IMR-90 (cell line): ENCODE data around the gene MAP7. TPM values are rescaled to one million over a fixed set of nuclear protein-coding genes. Genes with fewer than 3 reads are reported as not detected.

Experiments used
- ATAC-seq: fragments of 200-7000 bp; cut with Tn5 transposase; 2 replicates; pipeline ENCODE4 v1.9.1; 2020; ENCODE audit warnings: low read depth, mild to moderate bottlenecking, moderate library complexity
- BruUV-seq: library from RNA; stranded (reverse); fragments of 400-500 nt; replicated peaks from 2 replicates; lab custom pipeline; 2021; lab: Mats Ljungman, UMichigan
- CTCF ChIA-PET: fragments of 300-600 bp; formaldehyde crosslinking; extraction: SDS; loops from one replicate; lab custom pipeline; 2021; ENCODE audit warnings: antibody characterized with exemption; lab: Yijun Ruan, JAX
- POLR2A ChIA-PET: fragments of 300-600 bp; sonication (Branson Sonifier 250); formaldehyde crosslinking; loops from one replicate; lab custom pipeline; 2022; ENCODE audit warnings: antibody characterized with exemption; ENCODE audit not compliant: unreplicated experiment; lab: Charles Lee
- DNase-seq: peaks from one replicate; pipeline ENCODE4 v3.0.0; 2013
- H2AFZ ChIP-seq: replicated peaks from 2 replicates; pipeline ENCODE3; 2013; ENCODE audit warnings: low read length, mild to moderate bottlenecking; ENCODE audit not compliant: poor library complexity
- H2AK5ac ChIP-seq: 2 replicates; pipeline ENCODE4 v1.6.1; 2013; ENCODE audit warnings: low read depth, low read length, inconsistent platforms
- H2AK9ac ChIP-seq: replicated peaks from 2 replicates; pipeline ENCODE3; 2013; ENCODE audit warnings: mild to moderate bottlenecking, low read depth, low read length, moderate library complexity; ENCODE audit not compliant: poor library complexity
- H2BK120ac ChIP-seq: 2 replicates; pipeline ENCODE4 v1.6.1; 2013; ENCODE audit warnings: low read depth, low read length, inconsistent platforms
- H2BK15ac ChIP-seq: 3 replicates; pipeline ENCODE4 v1.6.1; 2013; ENCODE audit warnings: low read depth, low read length, inconsistent platforms
- H2BK20ac ChIP-seq: 2 replicates; pipeline ENCODE4 v1.6.1; 2013; ENCODE audit warnings: low read depth, mild to moderate bottlenecking, inconsistent platforms, low read length, moderate library complexity
- H2BK5ac ChIP-seq: 2 replicates; pipeline ENCODE4 v1.6.1; 2013; ENCODE audit warnings: mild to moderate bottlenecking, low read depth, low read length, inconsistent platforms; ENCODE audit not compliant: poor library complexity, severe bottlenecking
- H3K14ac ChIP-seq: replicated peaks from 2 replicates; pipeline ENCODE4 v1.6.1; 2013; ENCODE audit warnings: low read depth, low read length, inconsistent platforms
- H3K18ac ChIP-seq: 2 replicates; pipeline ENCODE4 v1.6.1; 2013; ENCODE audit warnings: low read depth, low read length, control low read depth
- H3K23ac ChIP-seq: 2 replicates; pipeline ENCODE4 v1.6.1; 2013; ENCODE audit warnings: low read depth, low read length, inconsistent platforms
- H3K27ac ChIP-seq: 2 replicates; pipeline ENCODE4 v1.5.1; 2013; ENCODE audit warnings: mild to moderate bottlenecking, control low read depth, low read length; ENCODE audit not compliant: insufficient read depth
- H3K27me3 ChIP-seq: 2 replicates; pipeline ENCODE4 v1.6.1; 2013; ENCODE audit warnings: low read length; ENCODE audit not compliant: control insufficient read depth, insufficient read depth
- H3K36me3 ChIP-seq: 2 replicates; pipeline ENCODE4 v1.6.1; 2013; ENCODE audit warnings: low read length, mixed read lengths; ENCODE audit not compliant: control insufficient read depth, insufficient read depth
- H3K4ac ChIP-seq: 2 replicates; pipeline ENCODE4 v1.6.1; 2013; ENCODE audit warnings: low read depth, low read length, inconsistent platforms
- H3K4me1 ChIP-seq: 2 replicates; pipeline ENCODE4 v1.6.1; 2013; ENCODE audit warnings: low read length, mixed read lengths; ENCODE audit not compliant: control insufficient read depth, insufficient read depth
- H3K4me2 ChIP-seq: 2 replicates; pipeline ENCODE4 v1.6.1; 2013; ENCODE audit warnings: low read depth, mild to moderate bottlenecking, control low read depth, low read length, moderate library complexity
- H3K4me3 ChIP-seq: 2 replicates; pipeline ENCODE4 v1.5.1; 2013; ENCODE audit warnings: low read depth, mild to moderate bottlenecking, control low read depth, low read length, moderate library complexity; ENCODE audit not compliant: insufficient read depth
- H3K56ac ChIP-seq: 2 replicates; pipeline ENCODE4 v1.6.1; 2013; ENCODE audit warnings: low read length, inconsistent platforms; ENCODE audit not compliant: insufficient read depth; ENCODE audit errors: extremely low read depth
- H3K79me1 ChIP-seq, 2 experiments: 2 replicates each; pipeline ENCODE4 v1.6.1; 2013; ENCODE audit warnings: low read length in 2 of 2, inconsistent platforms in 1 of 2, low read depth in 1 of 2
- H3K9ac ChIP-seq: 2 replicates; pipeline ENCODE4 v1.6.1; 2013; ENCODE audit warnings: low read depth, low read length, control low read depth
- H3K9me1 ChIP-seq: 2 replicates; pipeline ENCODE4 v1.6.1; 2013; ENCODE audit warnings: low read length, inconsistent platforms; ENCODE audit not compliant: insufficient read depth
- H3K9me3 ChIP-seq: 2 replicates; pipeline ENCODE4 v1.6.1; 2013; ENCODE audit warnings: low read length; ENCODE audit not compliant: control insufficient read depth, insufficient read depth
- H4K20me1 ChIP-seq: 2 replicates; pipeline ENCODE4 v1.6.1; 2013; ENCODE audit warnings: low read length, inconsistent platforms; ENCODE audit not compliant: insufficient read depth
- H4K5ac ChIP-seq: 2 replicates; pipeline ENCODE4 v1.6.1; 2013; ENCODE audit warnings: mild to moderate bottlenecking, low read depth, low read length, control low read depth
- H4K8ac ChIP-seq, 2 experiments: 2 replicates each; pipeline ENCODE4 v1.6.1; 2013; ENCODE audit warnings: low read depth in 2 of 2, low read length in 2 of 2, control low read depth in 1 of 2, inconsistent platforms in 1 of 2
- H4K91ac ChIP-seq: 2 replicates; pipeline ENCODE4 v1.6.1; 2013; ENCODE audit warnings: low read depth, low read length, inconsistent platforms; ENCODE audit not compliant: insufficient read depth
- MXI1 ChIP-seq: IDR thresholded peaks from 2 replicates; pipeline ENCODE4 v1.6.1; 2012; ENCODE audit warnings: low read depth, mild to moderate bottlenecking, low read length, moderate library complexity, borderline replicate concordance
- RFX5 ChIP-seq: IDR thresholded peaks from 2 replicates; pipeline ENCODE4 v1.8.0; 2012; ENCODE audit warnings: low read depth, mild to moderate bottlenecking, low read length, moderate library complexity
- dilution Hi-C: fragments of 300-500 bp; cut with HindIII; formaldehyde crosslinking; loops from one replicate; pipeline ENCODE4 v1.14.3; 2018; ENCODE audit warnings: low sequenced_read_pairs; ENCODE audit not compliant: unreplicated experiment
- in situ Hi-C: fragments of 300-500 bp; cut with MboI; formaldehyde crosslinking; loops from 3 replicates; pipeline ENCODE4 v1.14.3; 2019; ENCODE audit warnings: low sequenced_read_pairs, inconsistent platforms, mixed read lengths
- intact Hi-C: fragments of 100-400 bp; cut with micrococcal nuclease; formaldehyde crosslinking; loops from 2 replicates; pipeline ENCODE4 v1.10.0; 2022
- polyA plus RNA-seq, 3 experiments: library from polyadenylated mRNA; depleted of rRNA; stranded (reverse); fragments of >200 nt; gene quantifications; 2 replicates each; pipeline ENCODE4 v1.2.3, GENCODE V29; 2012; ENCODE audit warnings: low replicate concordance in 1 of 3
- total RNA-seq: library from RNA; depleted of rRNA; stranded (reverse); fragments of >200 nt; gene quantifications from 2 replicates; pipeline ENCODE4 v1.2.3, GENCODE V29; 2012

MAP7 gene
- total and polyA plus RNA-seq, 2 of the 4 experiments (the other 2 are of a cell fraction), result 0.19 to 0.36 TPM

- no TSS peak for BruUV-seq
- H3K79me1 ChIP-seq, result no peaks in the 10 kb centered on the region
- H3K56ac ChIP-seq, result no peak overlapping the region
- no peak overlapping the region for H2AK5ac ChIP-seq
- H3K18ac ChIP-seq, result no peak overlapping the region
- H3K9me1 ChIP-seq, result no peaks in the 10 kb centered on the region
- H3K9me3 ChIP-seq, result no peaks in the 10 kb centered on the region
- no peak overlapping the region for H2BK20ac ChIP-seq
- H3K14ac ChIP-seq, result no peak overlapping the region
- TF ChIP-seq MXI1 (no peak), RFX5 (peak; percentile 91)
- H2BK120ac ChIP-seq, result no peak overlapping the region
- no peak overlapping the region for H3K4me2 ChIP-seq
- no peak overlapping the region for H2BK15ac ChIP-seq
- H2AK9ac ChIP-seq, result no peak overlapping the region
- no peak for ATAC-seq
- dilution Hi-C loops, result no loop called here
- H3K27me3 ChIP-seq, result peaks cover 3% of the 10 kb centered on the region; the same call in 1 of the 2 replicates
- no peak overlapping the region for H4K5ac ChIP-seq
- no peak overlapping the region for H2BK5ac ChIP-seq
- H4K8ac ChIP-seq, result no peak overlapping the region
- no peak for DNase-seq
- H4K20me1 ChIP-seq, result no peaks in the 10 kb centered on the region
- no peak overlapping the region for H3K9ac ChIP-seq
- no peak overlapping the region for H3K4me3 ChIP-seq
- no peak overlapping the region for H3K27ac ChIP-seq
- POLR2A ChIA-PET, result interaction anchor here (0.6 kb wide), 1 partner anchor 30 kb away, joined by 9 read pairs; no protein-coding TSS in a partner anchor
- no peak overlapping the region for H3K4ac ChIP-seq
- intact Hi-C loops, result no loop called here
- CTCF ChIA-PET, result no interaction called here
- H4K91ac ChIP-seq, result no peak overlapping the region
- H3K23ac ChIP-seq, result no peak overlapping the region
- H2AFZ ChIP-seq, result no peak overlapping the region
- no peaks in the 10 kb centered on the region for H3K4me1 ChIP-seq
- in situ Hi-C loops, result no loop called here
- H3K36me3 ChIP-seq, result no peaks in the 10 kb centered on the region
Measured at GRCh38 chr6:136319732-136320131, 230.5 kb downstream of the MAP7 start.
